NCI-H774 (cell line): ENCODE results near the gene NDRG4.
"Not testable (repeated sequence)": the region's sequence is repeated elsewhere in the genome, so short reads cannot be mapped to it uniquely, and the experiment has no call there.

ENCODE experiments used
- DNase-seq: peaks from one replicate; lab custom pipeline; 2025; lab: John Stamatoyannopoulos, UW

NDRG4 gene

GRCh38 chr16:58465817-58466216, 34.1 kb upstream of the NDRG4 start:
- DNase-seq, result no peak

DNA sequence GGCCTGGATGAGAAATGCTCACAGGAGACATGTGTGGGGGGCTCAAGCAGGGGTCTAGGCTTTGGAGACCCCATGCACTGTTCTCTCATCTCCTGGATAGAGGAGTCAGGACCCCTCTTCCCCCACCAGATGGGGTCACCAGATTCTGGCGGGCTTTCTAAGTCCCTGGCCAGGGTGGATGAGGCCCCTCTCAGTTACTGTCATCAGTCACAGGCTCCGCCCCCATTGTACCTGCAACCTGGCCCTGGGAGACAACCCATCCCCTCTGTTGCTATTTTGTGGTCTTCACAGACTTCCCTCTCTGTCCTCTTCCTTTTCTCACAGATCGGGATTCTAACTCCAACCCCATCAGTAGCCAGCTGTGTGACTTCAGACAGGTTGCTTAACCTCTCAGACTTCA, 33.5 kb upstream of the NDRG4 start:
- no peak for DNase-seq

DNA sequence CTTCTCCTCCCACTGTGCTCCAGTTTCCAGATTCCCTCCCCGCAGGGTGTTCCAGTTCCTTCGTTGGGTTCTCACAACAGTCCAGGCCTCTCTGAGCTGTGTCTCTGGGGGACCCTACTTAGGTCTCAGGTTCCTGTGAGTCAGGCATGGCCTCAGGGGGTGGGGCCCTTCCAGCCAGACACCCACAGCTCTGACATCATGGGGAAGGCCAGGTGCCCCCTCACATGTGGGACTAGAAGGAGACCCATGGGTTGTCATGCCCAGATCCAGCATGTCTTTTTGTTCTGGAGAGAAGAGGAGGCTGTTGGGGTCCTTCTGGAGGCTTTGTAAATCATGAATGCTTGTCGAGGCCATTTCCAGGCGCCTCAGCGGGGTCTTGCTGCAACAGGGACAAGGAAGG, 32.0 kb upstream of the NDRG4 start:
- no peak for DNase-seq

GRCh38 chr16:58471209-58471975, 28.6 kb upstream of the NDRG4 start:
- no peak for DNase-seq

GRCh38 chr16:58472266-58472665, 27.7 kb upstream of the NDRG4 start:
- no peak for DNase-seq

DNA sequence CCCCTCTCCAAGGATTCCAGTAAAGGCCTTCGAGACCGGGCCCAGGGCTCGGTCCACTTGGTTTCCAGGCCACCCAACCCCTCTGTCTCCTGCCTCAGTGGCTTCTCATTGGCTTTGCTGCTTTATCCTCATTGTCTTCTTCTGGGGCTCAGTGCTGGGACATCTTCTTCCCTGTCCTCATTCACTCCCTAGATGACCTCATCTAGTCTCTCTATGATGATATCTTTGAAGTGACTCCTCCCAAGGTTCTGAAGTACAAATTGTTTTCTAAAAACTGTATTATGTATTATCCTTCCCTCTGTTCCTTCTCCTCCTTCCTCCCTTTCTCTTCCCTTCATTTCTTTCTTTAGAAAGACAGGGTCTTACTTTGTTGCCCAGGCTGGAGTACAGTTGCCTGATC, 27.1 kb upstream of the NDRG4 start:
- DNase-seq, result no peak

GRCh38 chr16:58474296-58474695, 25.6 kb upstream of the NDRG4 start:
- DNase-seq, result no peak

DNA sequence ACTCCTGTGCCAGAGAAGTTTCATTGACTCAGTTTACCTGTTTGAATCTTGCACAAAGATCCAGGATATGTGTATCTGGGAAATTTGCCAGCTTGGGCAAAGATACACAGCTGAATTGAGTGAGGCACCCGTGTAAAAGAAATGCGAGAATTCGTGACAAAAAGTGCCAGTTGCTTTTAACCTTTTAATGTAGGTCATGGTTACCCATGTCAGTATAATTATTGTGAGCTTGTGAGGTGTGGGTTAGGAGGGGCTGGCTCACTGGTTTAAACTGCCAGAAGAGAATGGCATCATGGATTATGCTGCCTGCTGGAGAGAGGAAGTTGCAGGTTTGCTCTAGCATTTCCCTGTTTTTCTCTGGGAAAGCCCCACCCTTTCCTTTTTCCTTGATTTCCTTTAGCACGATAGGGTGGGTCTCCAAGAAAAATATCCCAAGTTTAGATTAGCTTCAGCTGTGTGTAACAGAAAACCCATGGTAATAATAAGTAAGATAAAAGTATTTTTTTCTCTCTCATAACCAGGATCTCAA, 24.8 kb upstream of the NDRG4 start:
- no peak for DNase-seq

GRCh38 chr16:58476791-58477190, 23.2 kb upstream of the NDRG4 start:
- DNase-seq, result no peak

DNA sequence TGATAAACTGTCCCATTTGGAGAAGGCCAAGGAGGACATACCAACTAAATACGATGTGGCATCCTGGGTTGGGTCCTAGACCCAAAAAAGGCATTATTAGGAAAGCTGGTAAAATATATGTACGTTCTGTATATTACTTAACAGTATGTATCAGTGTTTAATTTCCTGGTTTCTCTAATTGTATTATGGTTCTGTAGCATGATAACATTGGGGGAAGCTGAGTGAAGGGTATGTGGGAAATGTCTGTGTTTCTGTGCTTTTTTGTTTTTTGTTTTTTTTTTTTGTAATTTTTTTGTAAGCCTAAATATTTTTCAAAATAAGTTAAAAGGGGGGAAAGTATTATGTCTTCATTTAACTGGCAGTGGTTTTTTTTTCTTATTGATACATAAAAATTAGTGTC, 21.5 kb upstream of the NDRG4 start:
- DNase-seq, result no peak

GRCh38 chr16:58481226-58481869, 18.6 kb upstream of the NDRG4 start:
- no peak for DNase-seq

GRCh38 chr16:58481931-58482330, 18.0 kb upstream of the NDRG4 start:
- DNase-seq, result no peak

GRCh38 chr16:58485184-58485887, 14.6 kb upstream of the NDRG4 start:
- DNase-seq, result no peak

DNA sequence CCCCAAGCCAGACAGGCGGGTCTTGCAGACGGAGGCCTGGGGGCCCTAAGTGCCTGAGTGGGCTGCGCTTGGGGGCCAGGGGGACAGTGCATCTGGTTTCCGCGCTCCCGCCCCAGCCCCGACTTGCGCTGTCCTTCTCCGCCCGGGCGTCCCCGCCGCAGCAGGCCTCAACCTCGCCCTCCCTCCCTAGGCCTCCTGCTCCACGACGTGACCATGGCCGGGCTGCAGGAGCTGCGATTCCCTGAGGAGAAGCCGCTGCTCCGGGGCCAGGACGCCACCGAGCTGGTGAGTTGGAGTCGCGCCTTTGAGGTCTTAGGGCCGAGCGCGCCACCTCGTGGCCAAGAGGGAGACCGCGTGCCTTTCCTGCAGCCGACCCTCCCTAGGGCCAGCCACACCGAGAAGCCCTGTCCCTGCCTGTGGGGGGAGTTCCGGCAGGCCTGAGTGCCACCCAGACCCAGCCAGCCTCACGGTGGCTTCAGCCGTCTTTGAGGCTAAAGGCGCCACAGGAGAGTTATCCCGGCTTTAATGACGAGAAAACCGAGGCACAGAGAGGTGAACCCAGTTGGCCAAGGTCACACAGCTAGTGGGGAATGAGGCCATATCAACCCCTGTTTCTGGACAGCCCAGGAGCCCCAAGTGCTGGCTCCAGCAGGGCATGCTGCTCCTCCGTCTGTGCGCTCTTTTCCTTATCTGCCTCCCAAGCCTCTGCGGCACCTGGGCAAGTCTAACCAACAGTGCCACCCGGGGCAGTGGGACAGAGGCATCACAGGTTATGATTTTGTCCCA, 12.2 kb upstream of the NDRG4 start:
- peak; percentile 74 for DNase-seq

DNA sequence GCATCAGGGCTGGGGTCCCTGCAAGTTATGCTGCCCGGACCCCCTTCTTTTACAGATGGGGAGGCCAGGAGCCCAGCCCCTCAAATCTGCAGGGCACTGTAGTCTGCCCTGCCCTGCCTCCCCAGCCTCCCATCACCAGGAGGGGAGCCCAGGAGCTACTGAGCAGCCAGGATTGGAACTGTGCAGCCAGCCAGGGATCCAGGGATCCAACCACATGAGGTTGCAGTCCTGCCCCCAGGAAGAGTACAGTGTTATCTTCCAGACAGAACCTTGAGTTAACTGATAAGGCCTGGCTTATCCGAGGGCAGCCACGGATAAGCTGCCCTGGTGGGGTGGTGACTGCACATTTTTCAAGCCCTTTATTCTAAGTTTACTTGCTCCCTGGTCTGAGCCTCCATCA, 11.4 kb upstream of the NDRG4 start:
- DNase-seq, result no peak

- DNase-seq, result no peak
These were observed 9.9 kb upstream of the NDRG4 start for GRCh38 chr16:58490065-58490464.

- not testable (repeated sequence) for DNase-seq
These were observed 9.4 kb upstream of the NDRG4 start for GRCh38 chr16:58490539-58490938.

GRCh38 chr16:58492066-58492465, 7.9 kb upstream of the NDRG4 start:
- DNase-seq, result no peak

DNA sequence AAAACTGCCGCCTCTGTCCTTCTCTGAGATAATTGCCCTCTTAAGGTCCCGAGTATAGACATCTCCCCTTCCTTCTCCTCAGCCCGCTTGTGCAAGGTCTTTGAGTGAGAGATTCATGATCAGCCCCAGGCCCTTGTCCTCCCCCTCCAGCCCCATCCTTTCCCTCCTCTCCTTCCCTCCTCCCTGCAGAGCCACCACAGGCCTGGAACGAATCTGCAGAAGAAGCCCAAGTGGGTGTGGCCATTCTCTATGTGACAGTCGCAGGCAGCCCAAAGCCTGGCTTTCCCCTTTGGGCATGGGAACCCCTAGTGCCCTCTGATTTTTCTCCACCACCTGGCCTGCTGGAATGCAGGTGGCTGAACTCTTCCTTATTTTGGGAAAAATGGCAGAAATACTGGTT, 7.2 kb upstream of the NDRG4 start:
- DNase-seq, result no peak

- no peak for DNase-seq
These were observed 6.0 kb upstream of the NDRG4 start for GRCh38 chr16:58493756-58494431.

- peak; percentile 78 for DNase-seq
These were observed 4.9 kb upstream of the NDRG4 start for GRCh38 chr16:58494981-58495520.
